Measurements from ENCODE around the gene SPATA6. TPM values are rescaled to one million over a fixed set of nuclear protein-coding genes. Genes with fewer than 3 reads are reported as not detected.

Gene SPATA6
- total and polyA plus RNA-seq, 4 donors, result 1.1 to 5.5 (median 2.4) TPM

DNA sequence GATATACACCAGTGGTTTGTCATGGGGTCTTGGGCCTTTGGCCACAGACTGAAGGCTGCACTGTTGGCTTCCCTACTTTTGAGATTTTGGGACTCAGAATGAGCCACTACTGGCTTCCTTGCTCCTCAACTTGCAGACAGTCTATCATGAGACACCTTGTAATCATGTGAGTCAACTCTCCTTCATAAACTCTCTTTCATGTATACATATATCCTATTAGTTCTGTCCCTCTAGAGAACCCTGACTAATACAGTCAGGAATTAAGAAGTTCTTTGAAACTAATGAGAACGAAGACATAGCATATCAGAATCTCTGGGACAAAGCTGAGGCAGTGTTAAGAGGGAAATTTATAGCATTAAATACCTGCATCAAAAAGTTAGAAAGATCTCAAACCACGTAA, 138.7 kb downstream of the SPATA6 start:
- no peak overlapping the region for H3K27ac ChIP-seq (ENCODE audit: low read depth in 1 of 2, low read length in 2 of 2)
- H3K9ac ChIP-seq (ENCODE audit: low read depth in 1 of 2, low read length in 2 of 2), result no peak overlapping the region
- TF ChIP-seq TAF1 (conservative IDR thresholded peaks at IDR 0.05) (no peak), FOXA2 (IDR thresholded peaks at IDR 0.05) (no peak), SP1 (IDR thresholded peaks at IDR 0.05) (no peak), JUND (IDR thresholded peaks at IDR 0.05) (no peak), RAD21 (IDR thresholded peaks at IDR 0.05) (no peak), RXRA (IDR thresholded peaks at IDR 0.05) (no peak), HNF4G (IDR thresholded peaks at IDR 0.05) (no peak), YY1 (IDR thresholded peaks at IDR 0.05) (no peak), NR2F2 (IDR thresholded peaks at IDR 0.05) (no peak), EGR1 (IDR thresholded peaks at IDR 0.05; ENCODE audit: low read depth in 2 of 2) (no peak), FOXA1 (IDR thresholded peaks at IDR 0.05) (no peak), HNF4A (conservative IDR thresholded peaks at IDR 0.05) (no peak), GABPA (IDR thresholded peaks at IDR 0.05 in 1 of 2, conservative IDR thresholded peaks at IDR 0.05 in 1 of 2) (no peak)
- TF ChIP-seq, protein P1, sequence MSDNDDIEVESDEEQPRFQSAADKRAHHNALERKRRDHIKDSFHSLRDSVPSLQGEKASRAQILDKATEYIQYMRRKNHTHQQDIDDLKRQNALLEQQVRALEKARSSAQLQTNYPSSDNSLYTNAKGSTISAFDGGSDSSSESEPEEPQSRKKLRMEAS (IDR thresholded peaks at IDR 0.05), result no peak
- TF ChIP-seq, protein P2, sequence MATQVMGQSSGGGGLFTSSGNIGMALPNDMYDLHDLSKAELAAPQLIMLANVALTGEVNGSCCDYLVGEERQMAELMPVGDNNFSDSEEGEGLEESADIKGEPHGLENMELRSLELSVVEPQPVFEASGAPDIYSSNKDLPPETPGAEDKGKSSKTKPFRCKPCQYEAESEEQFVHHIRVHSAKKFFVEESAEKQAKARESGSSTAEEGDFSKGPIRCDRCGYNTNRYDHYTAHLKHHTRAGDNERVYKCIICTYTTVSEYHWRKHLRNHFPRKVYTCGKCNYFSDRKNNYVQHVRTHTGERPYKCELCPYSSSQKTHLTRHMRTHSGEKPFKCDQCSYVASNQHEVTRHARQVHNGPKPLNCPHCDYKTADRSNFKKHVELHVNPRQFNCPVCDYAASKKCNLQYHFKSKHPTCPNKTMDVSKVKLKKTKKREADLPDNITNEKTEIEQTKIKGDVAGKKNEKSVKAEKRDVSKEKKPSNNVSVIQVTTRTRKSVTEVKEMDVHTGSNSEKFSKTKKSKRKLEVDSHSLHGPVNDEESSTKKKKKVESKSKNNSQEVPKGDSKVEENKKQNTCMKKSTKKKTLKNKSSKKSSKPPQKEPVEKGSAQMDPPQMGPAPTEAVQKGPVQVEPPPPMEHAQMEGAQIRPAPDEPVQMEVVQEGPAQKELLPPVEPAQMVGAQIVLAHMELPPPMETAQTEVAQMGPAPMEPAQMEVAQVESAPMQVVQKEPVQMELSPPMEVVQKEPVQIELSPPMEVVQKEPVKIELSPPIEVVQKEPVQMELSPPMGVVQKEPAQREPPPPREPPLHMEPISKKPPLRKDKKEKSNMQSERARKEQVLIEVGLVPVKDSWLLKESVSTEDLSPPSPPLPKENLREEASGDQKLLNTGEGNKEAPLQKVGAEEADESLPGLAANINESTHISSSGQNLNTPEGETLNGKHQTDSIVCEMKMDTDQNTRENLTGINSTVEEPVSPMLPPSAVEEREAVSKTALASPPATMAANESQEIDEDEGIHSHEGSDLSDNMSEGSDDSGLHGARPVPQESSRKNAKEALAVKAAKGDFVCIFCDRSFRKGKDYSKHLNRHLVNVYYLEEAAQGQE (IDR thresholded peaks at IDR 0.05), result no peak
- TF ChIP-seq, protein P3, sequence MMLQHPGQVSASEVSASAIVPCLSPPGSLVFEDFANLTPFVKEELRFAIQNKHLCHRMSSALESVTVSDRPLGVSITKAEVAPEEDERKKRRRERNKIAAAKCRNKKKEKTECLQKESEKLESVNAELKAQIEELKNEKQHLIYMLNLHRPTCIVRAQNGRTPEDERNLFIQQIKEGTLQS (IDR thresholded peaks at IDR 0.05), result no peak
- TF ChIP-seq, protein P4, sequence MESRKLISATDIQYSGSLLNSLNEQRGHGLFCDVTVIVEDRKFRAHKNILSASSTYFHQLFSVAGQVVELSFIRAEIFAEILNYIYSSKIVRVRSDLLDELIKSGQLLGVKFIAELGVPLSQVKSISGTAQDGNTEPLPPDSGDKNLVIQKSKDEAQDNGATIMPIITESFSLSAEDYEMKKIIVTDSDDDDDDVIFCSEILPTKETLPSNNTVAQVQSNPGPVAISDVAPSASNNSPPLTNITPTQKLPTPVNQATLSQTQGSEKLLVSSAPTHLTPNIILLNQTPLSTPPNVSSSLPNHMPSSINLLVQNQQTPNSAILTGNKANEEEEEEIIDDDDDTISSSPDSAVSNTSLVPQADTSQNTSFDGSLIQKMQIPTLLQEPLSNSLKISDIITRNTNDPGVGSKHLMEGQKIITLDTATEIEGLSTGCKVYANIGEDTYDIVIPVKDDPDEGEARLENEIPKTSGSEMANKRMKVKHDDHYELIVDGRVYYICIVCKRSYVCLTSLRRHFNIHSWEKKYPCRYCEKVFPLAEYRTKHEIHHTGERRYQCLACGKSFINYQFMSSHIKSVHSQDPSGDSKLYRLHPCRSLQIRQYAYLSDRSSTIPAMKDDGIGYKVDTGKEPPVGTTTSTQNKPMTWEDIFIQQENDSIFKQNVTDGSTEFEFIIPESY (IDR thresholded peaks at IDR 0.05), result no peak
- TF ChIP-seq, protein P5, sequence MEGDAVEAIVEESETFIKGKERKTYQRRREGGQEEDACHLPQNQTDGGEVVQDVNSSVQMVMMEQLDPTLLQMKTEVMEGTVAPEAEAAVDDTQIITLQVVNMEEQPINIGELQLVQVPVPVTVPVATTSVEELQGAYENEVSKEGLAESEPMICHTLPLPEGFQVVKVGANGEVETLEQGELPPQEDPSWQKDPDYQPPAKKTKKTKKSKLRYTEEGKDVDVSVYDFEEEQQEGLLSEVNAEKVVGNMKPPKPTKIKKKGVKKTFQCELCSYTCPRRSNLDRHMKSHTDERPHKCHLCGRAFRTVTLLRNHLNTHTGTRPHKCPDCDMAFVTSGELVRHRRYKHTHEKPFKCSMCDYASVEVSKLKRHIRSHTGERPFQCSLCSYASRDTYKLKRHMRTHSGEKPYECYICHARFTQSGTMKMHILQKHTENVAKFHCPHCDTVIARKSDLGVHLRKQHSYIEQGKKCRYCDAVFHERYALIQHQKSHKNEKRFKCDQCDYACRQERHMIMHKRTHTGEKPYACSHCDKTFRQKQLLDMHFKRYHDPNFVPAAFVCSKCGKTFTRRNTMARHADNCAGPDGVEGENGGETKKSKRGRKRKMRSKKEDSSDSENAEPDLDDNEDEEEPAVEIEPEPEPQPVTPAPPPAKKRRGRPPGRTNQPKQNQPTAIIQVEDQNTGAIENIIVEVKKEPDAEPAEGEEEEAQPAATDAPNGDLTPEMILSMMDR (IDR thresholded peaks at IDR 0.05; ENCODE audit: low read depth, low read length, missing input control), result no peak
- no peak for DNase-seq (ENCODE audit: low spot score)
- H3K9me3 ChIP-seq (ENCODE audit: control insufficient read depth in 4 of 4, low read length in 3 of 4), result peaks cover 2 to 22% (median 7%) of the 10 kb centered on the region in 4 donors
- H3K36me3 ChIP-seq (ENCODE audit: control insufficient read depth in 4 of 4, insufficient read depth in 3 of 4, low read depth in 1 of 4, low read length in 3 of 4), result no peaks in the 10 kb centered on the region
- WGBS, result 47% methylated on average over 2 of the region's 2 CpGs
- H3K4me3 ChIP-seq (ENCODE audit: low read depth in 1 of 3, low read length in 3 of 3), result no peak overlapping the region
- no peaks in the 10 kb centered on the region for H3K27me3 ChIP-seq (ENCODE audit: control insufficient read depth in 4 of 4, insufficient read depth in 4 of 4, low read length in 3 of 4)
- no peaks in the 10 kb centered on the region for H3K4me1 ChIP-seq (ENCODE audit: control insufficient read depth in 4 of 4, insufficient read depth in 4 of 4, low read length in 3 of 4)

Data from liver (tissue), 9 donors.